ENCODE data around the gene AOPEP. TPM values are rescaled to one million over a fixed set of nuclear protein-coding genes. Genes with fewer than 3 reads are reported as not detected.
"Not testable (repeated sequence)": the region's sequence is repeated elsewhere in the genome, so short reads cannot be mapped to it uniquely, and the experiment has no call there.

The AOPEP gene
- polyA plus RNA-seq, 3 donors, result 22.9 to 42.5 (median 31.5) TPM

DNA sequence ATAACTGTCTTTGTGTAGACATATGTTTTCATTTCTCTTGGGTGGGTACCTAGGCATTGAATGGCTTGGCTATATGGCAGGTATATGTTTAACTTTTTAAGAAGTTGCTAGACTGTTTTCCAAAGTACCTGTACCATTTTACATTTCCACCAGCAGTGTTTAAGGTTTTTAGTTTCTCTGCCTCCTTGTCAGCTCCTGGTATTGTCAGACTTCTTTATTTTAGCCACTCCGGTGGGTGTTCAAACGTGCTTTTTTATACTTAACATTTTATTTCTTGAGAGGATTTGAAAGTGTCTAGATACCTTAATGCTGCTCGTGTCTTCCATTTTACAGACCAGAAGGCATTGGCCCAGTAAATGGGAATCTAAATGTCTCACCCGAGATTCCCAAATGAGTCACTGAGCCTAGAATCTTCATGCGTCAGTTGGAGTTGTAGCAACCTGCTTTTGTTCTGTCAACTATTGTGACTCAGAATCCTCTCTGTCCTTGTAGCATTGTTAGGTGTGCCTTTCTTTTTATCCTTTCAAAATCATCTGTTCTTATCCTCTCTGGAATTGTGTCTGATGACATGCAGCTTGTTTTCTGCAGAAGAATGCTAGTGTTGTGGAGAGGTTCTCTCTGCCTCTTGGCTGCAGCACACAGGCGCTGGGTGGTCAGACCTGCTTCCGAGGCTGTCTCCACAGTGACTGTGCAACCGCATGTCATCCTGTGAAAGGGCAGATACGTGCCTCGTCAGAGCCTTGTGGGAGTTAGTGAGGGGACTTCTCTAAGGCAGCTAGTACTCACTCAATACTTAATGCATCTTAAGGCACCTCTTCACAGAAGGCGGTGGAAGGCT is 291.8 kb downstream of the AOPEP start:
- H3K27ac ChIP-seq (ENCODE audit: low read depth, low read length), result no peak overlapping the region
- 46 to 52% (median 51%) methylated on average over 11 of the region's 11 CpGs for WGBS, 3 donors

DNA sequence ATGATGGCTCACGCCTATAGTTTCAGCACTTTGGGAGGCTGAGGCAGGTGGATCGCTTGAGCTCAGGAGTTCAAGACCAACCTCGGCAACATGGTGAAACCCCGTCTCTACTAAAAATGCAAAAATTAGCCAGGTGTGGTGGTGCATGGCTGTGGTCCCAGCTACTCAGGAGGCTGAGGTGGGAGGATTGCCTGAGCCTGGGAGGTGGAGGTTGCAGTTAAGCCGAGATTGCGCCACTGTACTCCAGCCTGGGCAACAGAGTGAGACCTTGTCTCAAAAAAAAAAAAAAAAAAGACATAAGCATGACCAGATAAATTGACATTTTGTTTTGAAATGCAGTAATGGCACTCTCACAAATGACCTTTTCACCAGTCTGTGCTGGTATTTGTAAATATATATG is 294.1 kb downstream of the AOPEP start:
- WGBS, 3 donors, result 88 to 99% (median 98%) methylated on average over 6 of the region's 6 CpGs
- not testable (repeated sequence) for H3K27ac ChIP-seq (ENCODE audit: low read depth, low read length)

DNA sequence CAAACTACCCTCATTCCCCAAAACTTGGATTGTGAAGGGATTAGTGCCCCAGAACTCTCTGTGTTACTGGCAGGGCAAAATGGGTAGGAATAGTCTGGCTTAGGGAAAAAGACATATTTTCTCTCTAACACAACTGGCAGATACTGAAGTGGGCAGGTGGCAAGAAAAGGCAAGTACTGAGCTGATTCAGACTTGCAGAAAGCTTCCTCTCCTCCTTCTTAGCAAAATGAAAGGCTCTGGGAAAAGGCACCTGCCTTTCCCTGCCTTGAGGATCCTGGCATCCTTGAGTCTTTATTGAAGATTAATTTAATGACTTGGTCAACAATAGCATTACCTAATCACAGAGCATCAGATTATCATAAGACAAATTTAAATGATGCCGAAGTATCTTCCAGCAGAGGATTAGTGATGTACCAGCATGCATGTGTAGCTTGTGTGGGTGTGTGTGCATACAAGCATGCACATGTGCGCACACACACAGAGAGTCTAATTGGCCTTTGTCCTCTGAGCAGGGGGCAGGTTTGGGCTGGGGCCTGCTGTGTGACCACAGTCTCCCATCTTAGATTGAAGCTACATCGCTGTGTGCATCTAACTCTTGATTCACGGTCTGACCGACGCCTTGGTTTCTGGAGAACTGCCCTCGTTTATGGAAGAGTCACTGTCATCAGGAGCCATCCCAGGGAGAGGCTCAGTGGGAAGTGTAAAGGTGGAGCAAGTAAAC is 294.8 kb downstream of the AOPEP start:
- 78 to 93% (median 92%) methylated on average over 7 of the region's 7 CpGs for WGBS, 3 donors
- H3K27ac ChIP-seq (ENCODE audit: low read depth, low read length), result no peak overlapping the region

DNA sequence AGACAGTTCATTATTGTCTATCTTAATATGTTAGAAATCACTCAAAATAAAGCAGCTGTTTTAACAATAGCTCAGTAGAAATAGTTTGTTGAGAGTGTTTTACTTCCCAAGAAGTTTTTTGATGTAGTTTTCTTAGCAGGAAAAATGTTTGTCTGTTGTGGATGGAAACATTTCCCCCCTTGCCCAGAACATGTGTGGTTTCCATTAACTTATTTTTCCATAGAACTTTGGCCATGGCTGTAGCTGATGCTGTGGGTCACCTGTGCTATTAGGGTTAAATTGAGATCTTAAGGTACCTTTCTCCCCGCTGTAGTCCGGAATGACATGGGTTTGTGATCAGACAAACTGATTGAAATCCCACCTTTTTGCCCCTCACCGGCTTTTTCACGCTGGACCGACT is 296.2 kb downstream of the AOPEP start:
- H3K27ac ChIP-seq (ENCODE audit: low read depth, low read length), result no peak overlapping the region
- 65 to 95% (median 94%) methylated on average over 5 of the region's 5 CpGs for WGBS, 3 donors

DNA sequence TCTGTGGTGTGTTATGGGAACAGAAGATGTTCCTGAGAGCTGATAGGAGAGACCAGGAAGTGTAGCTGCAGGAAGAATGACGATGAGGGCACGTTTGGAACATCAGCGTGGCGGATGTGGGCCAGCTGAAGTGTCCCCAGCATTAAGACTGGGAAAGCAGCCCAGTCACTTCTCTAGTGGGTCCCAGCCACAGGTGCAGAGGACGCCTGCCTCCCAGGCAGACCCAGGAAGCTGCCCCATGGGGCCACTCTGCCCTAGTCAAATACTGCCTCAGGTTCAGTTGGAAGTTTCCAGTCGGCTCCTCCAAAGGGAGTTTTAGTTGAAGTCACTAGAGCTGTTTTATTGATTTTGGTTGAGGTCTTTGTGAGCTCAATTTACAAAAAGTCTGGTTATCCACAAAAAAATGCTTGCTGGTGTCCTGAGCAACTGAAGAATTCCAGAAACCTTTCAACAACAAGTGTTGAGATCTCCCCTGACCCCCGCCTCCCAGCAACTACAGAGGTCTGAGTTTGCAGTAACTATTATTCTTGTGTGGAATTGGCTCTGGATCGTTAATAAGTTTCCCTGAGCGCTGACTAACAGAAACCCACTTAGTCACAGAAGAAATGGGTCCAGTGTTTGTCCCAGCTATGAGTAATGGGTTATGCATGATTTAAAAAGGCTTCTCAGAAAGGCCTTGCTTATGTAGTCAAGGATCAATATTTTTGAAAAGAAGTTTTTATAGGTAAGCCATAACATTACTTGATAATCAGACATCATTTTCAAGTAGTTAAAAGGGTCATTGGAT is 296.9 kb downstream of the AOPEP start:
- WGBS, 3 donors, result 32 to 72% (median 67%) methylated on average over 9 of the region's 9 CpGs
- H3K27ac ChIP-seq (ENCODE audit: low read depth, low read length), result no peak overlapping the region

DNA sequence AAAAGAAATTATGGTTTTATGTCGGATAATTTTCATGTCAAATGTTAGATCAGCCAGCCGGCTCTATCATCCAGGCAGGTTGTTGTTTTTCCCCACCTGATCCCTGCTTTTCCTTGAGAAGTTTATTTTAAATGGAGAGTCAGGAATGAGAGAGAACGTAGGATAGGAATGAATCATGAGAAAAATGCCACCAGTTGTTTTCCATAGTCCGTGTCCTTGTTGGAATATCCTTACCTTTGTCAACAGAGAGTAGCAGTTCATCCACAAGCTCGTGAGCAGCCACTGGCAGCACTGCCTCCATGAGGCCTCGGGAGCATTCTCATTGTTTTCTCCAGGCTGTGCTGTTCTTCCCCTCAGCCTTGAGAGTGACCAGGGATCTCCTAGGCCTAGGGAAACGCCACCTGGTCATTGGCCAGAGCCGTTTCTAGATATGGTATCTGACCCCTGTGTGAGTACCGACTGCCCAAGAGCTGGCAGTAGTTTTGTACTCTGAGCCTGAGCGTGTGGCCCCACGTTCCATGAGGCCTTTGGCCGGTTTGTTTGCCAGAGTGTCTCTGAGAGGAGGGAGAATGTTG is 297.7 kb downstream of the AOPEP start:
- H3K27ac ChIP-seq (ENCODE audit: low read depth, low read length), result no peak overlapping the region
- WGBS, 3 donors, result 33 to 69% (median 61%) methylated on average over 12 of the region's 12 CpGs

DNA sequence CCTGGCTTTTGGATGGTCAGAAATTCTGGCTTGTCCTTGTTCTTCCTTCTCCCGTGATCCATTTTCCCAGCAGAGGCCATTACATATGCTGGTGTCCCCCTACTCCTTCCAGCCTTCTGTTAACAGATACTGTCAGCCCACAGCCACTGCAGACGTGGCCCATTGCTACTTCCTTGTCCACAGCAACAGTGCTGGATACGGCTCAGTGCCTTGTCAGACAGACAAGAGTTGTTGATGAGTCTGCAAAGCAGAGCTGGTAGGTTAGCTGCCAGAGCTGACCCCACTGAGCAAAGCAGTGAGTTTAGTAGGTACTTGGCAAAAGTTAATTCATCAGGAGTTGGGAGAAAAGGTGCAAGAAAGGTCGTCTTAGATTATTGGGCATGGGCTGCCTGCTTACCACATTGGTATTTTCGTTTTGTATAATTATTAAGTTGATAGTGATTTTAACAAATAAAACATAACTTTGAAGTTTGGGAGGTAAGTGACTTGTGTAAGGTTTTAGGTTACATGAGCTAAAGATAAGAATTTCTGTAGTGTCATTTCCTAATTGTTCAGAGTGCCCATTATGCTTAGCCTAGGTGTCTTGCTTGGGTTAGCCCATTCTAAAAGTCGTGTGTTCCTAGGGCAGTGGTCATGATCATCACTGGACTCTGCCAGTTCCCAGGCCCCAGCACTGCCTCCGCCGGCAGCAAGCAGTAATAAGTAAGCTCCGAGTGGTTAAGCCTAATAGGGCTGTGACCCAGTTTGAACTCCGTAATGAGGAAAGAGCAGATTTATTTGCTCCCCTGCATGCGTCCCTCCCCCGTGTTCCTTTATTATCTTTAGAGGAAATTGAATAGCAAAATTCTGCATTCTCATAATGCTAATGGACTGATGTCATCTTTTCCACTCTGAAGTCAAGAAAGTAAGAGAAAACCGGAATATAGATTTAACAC is 299.0 kb downstream of the AOPEP start:
- no peak overlapping the region for H3K27ac ChIP-seq (ENCODE audit: low read depth, low read length)
- 19 to 47% (median 41%) methylated on average over 13 of the region's 13 CpGs for WGBS, 3 donors

DNA sequence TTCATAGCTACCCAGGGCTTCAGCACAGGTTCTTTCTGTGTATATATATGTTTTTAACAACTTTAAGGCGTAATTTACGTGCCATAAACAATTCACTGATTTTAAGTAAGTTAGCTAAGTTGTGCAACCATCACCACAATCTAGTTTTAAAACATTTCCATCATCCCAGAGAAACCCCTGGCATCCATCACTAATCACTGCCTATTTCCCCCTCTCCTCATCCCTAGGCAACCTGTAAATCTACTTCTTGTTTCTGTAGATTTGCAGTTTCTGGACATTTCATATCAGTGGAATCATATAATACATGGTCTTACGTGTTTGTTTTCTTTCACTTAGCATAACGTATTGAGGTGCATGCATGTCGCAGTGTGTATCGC is 299.6 kb downstream of the AOPEP start:
- H3K27ac ChIP-seq (ENCODE audit: low read depth, low read length), result no peak overlapping the region
- WGBS, 3 donors, result 77 to 90% (median 88%) methylated on average over 6 of the region's 6 CpGs

DNA sequence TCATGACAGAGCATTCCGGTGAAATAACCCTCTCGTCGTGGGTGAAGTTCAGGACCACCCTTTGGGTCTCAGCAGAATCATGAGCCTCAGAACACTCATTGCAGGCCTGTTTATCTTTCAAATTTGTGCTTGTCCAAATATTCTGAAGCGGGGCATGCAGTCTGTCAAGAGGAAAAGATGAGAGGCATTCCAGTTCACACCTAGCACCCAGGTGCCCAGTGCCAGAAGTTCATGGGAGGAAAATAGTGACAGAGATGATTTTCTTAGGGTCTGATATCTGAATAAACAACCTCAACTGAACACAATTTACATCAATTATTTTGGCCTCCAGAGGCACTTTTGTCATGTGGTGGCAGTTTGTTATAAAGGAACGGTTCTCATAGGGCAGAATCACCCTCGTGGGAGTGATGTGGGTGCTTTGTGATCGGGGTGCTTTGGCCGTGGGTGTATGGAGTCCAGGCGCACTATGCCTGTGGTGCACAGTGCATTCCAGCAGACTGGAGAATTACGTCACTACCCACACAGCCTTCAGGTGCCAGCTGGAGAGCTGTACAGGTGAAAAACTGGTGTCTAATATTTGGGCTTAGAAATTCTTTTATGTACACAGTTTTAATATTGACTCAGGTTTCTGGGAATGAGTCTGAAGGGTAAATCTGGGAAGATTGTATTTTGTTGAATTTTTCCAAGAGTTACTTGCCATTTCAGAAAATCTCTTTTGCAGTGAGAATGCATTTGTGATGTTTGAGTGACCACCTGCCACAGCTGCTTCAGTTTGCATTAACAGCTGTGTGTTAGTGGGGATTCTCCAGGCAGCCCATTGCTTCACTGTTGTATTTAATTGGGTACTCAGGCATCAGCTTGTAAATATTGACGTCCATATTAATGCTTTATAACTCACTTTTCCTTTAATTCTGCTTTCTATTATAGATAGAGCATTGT is 301.7 kb downstream of the AOPEP start:
- no peak overlapping the region for H3K27ac ChIP-seq (ENCODE audit: low read depth, low read length)
- WGBS, 3 donors, result 29 to 84% (median 83%) methylated on average over 11 of the region's 11 CpGs

DNA sequence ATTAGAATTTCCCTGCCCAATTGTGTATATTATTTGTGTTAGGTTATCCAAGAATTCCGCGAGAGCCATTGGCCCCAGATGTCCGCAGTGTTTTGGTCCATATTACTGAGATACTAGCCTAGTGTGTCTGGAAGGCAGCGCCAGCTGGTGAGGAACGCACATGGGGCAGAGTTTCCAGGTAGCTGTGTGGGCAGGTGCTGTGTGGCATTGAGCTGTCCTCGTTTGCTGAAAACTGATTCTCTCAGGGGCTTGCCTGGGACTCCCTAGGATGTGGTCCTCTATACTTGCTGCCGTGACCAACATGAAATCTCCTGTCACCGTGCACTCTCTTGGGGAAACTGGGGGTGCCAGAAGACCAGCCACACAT is 302.3 kb downstream of the AOPEP start:
- 40 to 93% (median 89%) methylated on average over 8 of the region's 8 CpGs for WGBS, 3 donors

DNA sequence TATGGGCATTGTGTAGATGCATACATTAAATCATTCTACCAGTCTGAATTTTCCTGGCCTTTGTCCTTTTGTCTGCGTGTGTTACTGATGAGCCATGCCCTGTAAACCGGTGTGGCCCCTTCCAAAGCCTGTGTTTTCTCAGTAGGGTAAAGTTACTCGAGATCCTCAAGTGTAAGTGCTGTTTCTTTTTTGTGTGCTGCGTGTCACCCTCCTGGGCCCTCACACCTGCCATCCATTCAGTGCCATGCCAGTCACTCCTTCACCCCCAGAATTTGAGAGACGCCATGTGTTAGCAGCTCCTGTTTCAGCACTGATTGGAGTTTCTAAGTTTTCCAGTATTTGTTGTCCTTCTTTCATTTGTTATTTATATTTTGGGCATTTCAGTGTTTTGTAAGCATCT is 302.8 kb downstream of the AOPEP start:
- 49 to 90% (median 89%) methylated on average over 5 of the region's 5 CpGs for WGBS, 3 donors
- no peak overlapping the region for H3K27ac ChIP-seq (ENCODE audit: low read depth, low read length)

More for the DNA sequence above, 302.3 kb downstream of the AOPEP start:
- no peak overlapping the region for H3K27ac ChIP-seq (ENCODE audit: low read depth, low read length)

DNA sequence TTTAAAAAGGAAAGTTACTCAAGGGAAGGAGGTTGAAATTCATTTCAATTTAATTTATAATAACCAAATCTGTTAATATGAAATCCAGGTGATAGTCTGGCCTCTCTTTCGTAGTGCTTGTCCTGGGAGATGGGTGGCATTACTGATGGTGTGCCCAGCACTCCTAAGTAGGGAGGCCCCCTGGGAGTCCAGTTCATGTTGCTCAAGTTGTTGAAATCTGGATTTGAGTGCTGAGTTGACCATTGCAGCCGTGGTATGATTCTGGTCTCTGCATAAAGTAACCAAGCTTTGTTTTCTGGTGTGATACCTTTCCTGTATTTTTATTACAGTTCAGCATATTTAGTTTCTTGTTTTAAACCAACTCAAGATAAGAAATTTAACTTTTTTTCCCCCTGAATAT is 303.2 kb downstream of the AOPEP start:
- 33 to 79% (median 75%) methylated on average over 2 of the region's 2 CpGs for WGBS, 3 donors
- H3K27ac ChIP-seq (ENCODE audit: low read depth, low read length), result no peak overlapping the region

DNA sequence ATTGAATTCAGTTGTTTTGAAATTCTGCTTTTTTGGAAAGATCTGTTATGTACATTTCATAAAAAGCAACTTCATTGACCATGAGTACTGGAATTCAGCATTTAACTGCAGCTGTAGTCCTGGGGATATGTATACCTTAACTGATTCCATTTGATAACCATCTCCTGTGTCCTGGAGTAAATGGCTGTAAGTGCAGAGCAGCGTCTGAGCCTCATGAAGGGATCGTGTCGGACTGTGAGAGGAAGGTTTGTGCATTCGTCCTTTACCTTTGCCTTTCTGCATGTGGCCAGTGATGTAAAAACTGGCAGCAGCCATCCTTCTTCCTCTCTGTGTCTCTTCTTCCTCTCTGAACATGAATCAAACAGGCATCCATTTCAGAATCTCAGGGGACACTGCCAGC is 303.8 kb downstream of the AOPEP start:
- H3K27ac ChIP-seq (ENCODE audit: low read depth, low read length), result no peak overlapping the region
- WGBS, 3 donors, result 52 to 88% (median 80%) methylated on average over 4 of the region's 4 CpGs

DNA sequence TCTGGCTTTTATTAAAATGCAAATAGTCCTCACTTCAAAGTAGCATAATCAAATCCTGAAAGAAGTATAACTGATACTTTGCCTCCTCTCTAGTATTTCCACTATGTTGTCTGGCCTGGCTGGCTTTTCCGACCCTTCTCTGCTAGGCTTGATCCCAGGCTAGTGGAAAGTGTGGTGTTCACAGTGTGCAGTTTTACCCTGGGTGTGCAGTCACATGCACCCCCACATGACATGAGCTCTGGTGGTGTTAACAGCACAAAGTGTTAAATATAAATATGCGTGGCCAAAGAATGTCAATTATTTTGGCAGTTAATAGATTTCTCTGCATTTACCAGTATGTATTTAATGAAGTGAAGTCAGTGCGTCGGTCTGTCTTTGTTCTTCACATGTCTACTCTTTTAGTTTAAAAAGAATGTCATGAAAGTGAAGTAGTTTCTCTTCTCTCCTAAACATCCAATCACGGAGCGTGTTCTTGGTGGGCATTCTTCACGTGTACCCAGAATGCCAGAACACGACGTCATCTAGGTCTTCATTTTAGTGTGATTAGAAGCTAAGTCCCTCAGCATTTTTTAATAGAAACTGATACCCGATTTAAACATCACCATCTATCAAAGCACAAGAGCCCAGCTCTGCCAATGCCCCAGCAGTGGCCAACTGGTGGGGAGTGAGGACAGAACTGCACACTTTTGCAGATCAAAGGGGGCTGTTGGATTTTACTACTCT is 304.6 kb downstream of the AOPEP start:
- H3K27ac ChIP-seq (ENCODE audit: low read depth, low read length), result no peak overlapping the region
- 49 to 89% (median 84%) methylated on average over 10 of the region's 10 CpGs for WGBS, 3 donors

DNA sequence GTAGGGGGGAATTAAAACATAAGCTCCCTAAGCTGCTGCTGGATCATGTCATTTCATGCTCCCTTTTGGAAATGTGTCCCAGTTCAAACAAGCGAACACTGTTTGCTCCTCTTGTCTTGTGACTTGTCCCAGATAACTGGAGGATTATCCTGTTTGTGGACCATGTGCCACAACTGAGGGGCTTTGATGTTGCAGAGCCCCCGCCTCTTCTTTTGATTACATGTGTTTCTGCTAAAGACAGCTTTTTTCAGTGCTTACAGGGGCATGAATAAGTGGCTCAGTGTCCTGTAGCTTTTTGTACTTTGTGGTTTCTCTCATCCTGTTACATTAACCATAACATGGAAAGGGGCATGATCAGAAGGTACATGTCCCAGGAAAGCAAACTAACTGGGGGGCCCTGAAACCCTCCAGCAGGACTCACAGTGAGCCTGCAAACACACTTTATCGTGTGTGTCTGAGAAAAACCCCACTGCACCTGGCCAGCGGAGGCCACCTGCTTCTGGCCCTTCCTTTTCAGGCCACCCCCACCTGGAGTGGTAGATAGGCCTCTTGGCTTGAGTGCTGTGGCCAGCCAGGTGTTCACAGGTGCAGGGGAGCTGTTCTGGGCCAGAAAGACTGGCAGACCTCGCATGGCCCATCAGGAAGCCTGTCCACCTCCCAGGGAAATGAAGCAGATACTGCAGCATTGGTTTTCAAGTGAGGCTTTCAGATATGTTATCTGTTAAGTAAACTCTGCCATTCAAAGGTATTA is 305.4 kb downstream of the AOPEP start:
- WGBS, 3 donors, result 31 to 84% (median 82%) methylated on average over 5 of the region's 5 CpGs
- H3K27ac ChIP-seq (ENCODE audit: low read depth, low read length), result no peak overlapping the region

Measured in adipose tissue (tissue), 3 donors.